ENCODE measurements around the gene LRRC7.

LRRC7 gene

GRCh38 chr1:70066711-70067110, 499.0 kb downstream of the LRRC7 start:
- POLR2A ChIA-PET (ENCODE audit: low non-redundant PET), result no interaction called here
- CTCF ChIA-PET, result no interaction called here

GRCh38 chr1:70071601-70072000, 503.9 kb downstream of the LRRC7 start:
- TF ChIP-seq, protein P1, sequence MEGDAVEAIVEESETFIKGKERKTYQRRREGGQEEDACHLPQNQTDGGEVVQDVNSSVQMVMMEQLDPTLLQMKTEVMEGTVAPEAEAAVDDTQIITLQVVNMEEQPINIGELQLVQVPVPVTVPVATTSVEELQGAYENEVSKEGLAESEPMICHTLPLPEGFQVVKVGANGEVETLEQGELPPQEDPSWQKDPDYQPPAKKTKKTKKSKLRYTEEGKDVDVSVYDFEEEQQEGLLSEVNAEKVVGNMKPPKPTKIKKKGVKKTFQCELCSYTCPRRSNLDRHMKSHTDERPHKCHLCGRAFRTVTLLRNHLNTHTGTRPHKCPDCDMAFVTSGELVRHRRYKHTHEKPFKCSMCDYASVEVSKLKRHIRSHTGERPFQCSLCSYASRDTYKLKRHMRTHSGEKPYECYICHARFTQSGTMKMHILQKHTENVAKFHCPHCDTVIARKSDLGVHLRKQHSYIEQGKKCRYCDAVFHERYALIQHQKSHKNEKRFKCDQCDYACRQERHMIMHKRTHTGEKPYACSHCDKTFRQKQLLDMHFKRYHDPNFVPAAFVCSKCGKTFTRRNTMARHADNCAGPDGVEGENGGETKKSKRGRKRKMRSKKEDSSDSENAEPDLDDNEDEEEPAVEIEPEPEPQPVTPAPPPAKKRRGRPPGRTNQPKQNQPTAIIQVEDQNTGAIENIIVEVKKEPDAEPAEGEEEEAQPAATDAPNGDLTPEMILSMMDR (conservative IDR thresholded peaks at IDR 0.05; ENCODE audit: low read depth), result no peak
- ChIA-PET CTCF (interaction anchor here (0.5 to 0.7 kb wide), 2 partner anchors 513 to 1954 kb away, joined by 3 to 4 read pairs; no protein-coding TSS in a partner anchor), POLR2A (ENCODE audit: low non-redundant PET) (no interaction called here)
- no peak for DNase-seq (ENCODE audit: low spot score)
- no peak overlapping the region for H3K27ac ChIP-seq

More at GRCh38 chr1:70066711-70067110, 499.0 kb downstream of the LRRC7 start:
- no peak overlapping the region for H3K27ac ChIP-seq
- TF ChIP-seq, protein P1 (conservative IDR thresholded peaks at IDR 0.05; ENCODE audit: low read depth), result no peak
- no peak for DNase-seq (ENCODE audit: low spot score)

GRCh38 chr1:70072231-70072751, 504.6 kb downstream of the LRRC7 start:
- DNase-seq (ENCODE audit: low spot score), result no peak
- POLR2A ChIA-PET (ENCODE audit: low non-redundant PET), result no interaction called here
- TF ChIP-seq, protein P1 (conservative IDR thresholded peaks at IDR 0.05; ENCODE audit: low read depth), result no peak

GRCh38 chr1:70075761-70076160, 508.0 kb downstream of the LRRC7 start:
- TF ChIP-seq, protein P1 (conservative IDR thresholded peaks at IDR 0.05; ENCODE audit: low read depth), result no peak
- ChIA-PET CTCF (no interaction called here), POLR2A (ENCODE audit: low non-redundant PET) (no interaction called here)
- no peak for DNase-seq (ENCODE audit: low spot score)
- no peak overlapping the region for H3K27ac ChIP-seq

More at GRCh38 chr1:70072231-70072751, 504.6 kb downstream of the LRRC7 start:
- CTCF ChIA-PET, result interaction anchor here (0.5 to 0.7 kb wide), 2 partner anchors 512 to 1954 kb away, joined by 3 to 4 read pairs; no protein-coding TSS in a partner anchor
- H3K27ac ChIP-seq, result no peak overlapping the region

DNA sequence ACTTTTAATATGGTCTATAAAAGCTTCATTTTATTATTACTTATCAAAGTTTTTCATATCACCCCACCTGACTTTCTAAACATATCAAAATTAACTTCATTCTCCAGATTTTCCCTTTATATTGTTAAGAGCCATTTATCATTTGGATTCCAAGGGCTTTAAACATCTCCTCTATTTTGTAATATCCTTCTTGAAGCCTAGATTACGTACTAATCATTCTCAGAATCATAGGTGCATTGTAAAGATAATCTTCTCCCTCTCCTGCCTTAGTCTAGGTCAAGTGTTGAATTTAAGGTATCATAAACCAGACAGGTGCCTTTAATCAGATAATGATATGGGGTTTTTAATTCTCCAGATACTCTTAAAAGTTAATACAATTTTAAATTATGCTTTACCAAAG, 509.3 kb downstream of the LRRC7 start:
- DNase-seq (ENCODE audit: low spot score), result no peak
- ChIA-PET POLR2A (ENCODE audit: low non-redundant PET) (no interaction called here), CTCF (no interaction called here)
- TF ChIP-seq, protein P1 (conservative IDR thresholded peaks at IDR 0.05; ENCODE audit: low read depth), result no peak
- H3K27ac ChIP-seq, result no peak overlapping the region

- no peak overlapping the region for H3K27ac ChIP-seq
- no peak for DNase-seq (ENCODE audit: low spot score)
- POLR2A ChIA-PET (ENCODE audit: low non-redundant PET), result no interaction called here
- TF ChIP-seq, protein P1 (conservative IDR thresholded peaks at IDR 0.05; ENCODE audit: low read depth), result no peak
- CTCF ChIA-PET, result no interaction called here
Measured at GRCh38 chr1:70079546-70079945, 511.8 kb downstream of the LRRC7 start.
